HepG2 (cell line): Measurements from ENCODE around the gene SDC4.

Source experiments
- HOXA7 ChIP-seq: sonication (generic); formaldehyde crosslinking; IDR thresholded peaks from 2 replicates; pipeline ENCODE4 v1.8.1; 2022; ENCODE audit warnings: mild to moderate bottlenecking, missing genetic modification reagents, moderate library complexity
- KDM4B ChIP-seq: sonication (generic); formaldehyde crosslinking; IDR thresholded peaks from 2 replicates; pipeline ENCODE4 v1.4.0; 2020; ENCODE audit warnings: missing genetic modification reagents
- NFYB ChIP-seq: sonication (generic); formaldehyde crosslinking; IDR thresholded peaks from 2 replicates; pipeline ENCODE4 v1.4.0; 2020; ENCODE audit warnings: missing genetic modification reagents

DNA sequence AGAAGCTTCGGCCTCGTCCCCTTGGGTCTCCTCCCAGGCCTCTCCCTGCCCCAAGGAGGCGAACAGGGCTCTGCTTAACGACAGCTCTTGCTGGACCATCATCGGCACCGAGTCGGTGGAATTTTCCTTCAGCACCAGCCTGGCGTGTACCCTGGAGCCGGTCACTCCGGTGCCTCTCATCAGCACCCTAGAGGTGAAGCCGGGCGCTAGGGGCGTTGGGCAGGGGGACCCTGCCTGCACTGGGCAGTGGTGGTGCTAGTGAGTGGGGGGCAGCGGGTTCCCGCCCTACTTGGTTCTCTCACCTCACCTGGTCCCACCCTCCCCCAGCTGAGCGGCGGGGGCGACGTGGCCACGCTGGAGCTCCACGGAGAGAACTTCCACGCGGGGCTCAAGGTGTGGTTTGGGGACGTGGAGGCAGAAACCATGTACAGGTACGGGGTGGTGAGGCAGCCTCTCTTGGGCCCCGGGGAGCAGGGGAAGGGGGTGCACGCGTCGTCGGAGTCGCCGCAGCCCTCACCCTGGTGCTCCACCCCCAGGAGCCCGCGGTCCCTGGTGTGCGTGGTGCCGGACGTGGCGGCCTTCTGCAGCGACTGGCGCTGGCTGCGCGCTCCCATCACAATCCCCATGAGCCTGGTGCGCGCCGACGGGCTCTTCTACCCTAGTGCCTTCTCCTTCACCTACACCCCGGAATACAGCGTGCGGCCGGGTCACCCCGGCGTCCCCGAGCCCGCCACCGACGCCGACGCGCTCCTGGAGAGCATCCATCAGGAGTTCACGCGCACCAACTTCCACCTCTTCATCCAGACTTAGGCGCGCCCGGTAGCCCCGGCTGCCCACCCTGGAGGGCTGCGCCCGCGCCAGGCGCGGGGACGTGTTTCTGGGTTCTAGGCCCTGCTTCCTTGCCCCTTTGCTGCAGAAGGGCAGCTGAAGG is 31.8 kb downstream of the SDC4 start:
- no peak for TF ChIP-seq HOXA7 (CRISPR knock-in tag)
- TF ChIP-seq KDM4B = no peak
- no peak for TF ChIP-seq NFYB (CRISPR knock-in tag)
